ENCODE data around the gene CD151.

Gene CD151

DNA sequence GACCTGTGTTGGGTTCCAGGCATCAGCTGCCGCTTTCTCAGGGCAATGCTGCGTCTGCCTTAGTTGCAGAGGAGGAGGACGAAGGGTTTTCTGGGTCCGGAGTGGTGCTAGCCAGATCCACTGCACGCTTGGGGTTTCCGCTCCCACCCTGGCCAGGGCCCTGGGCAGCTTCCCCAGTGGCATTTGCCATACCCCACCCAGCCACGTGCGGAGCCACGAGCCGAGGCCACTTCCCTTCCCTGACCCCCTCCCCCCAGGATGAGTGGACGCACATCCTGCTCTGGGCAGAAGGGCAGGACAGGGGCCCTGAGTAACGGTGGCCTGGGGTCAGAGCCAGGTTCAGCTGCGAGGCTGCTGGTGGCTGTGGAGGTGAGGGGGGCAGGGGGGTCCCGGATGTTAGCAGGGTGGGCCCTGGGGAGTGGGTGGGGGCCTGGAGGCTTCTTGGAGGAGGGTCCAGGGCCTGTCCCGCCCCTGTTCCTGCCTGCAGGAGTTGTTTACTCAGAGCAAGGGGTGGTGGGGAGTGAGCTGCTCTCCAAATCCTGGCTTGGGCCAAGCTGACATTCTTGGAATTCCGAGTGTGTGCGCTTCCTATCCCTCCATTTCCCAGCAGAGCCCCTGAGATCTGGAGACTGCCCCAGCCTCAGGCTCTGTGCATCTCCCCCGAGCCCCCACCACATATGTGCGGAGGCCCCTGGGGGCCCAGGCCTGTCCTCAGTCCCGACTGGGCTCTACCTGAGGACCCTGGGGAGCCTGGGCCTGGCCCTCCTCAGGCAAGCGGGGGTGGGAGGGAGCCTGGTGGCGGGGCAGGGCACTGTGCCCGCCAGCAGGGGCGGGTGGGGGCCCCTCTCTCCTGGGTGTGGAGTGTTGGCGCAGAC is 11.3 kb downstream of the CD151 start:
- DNase-seq, result no peak

DNA sequence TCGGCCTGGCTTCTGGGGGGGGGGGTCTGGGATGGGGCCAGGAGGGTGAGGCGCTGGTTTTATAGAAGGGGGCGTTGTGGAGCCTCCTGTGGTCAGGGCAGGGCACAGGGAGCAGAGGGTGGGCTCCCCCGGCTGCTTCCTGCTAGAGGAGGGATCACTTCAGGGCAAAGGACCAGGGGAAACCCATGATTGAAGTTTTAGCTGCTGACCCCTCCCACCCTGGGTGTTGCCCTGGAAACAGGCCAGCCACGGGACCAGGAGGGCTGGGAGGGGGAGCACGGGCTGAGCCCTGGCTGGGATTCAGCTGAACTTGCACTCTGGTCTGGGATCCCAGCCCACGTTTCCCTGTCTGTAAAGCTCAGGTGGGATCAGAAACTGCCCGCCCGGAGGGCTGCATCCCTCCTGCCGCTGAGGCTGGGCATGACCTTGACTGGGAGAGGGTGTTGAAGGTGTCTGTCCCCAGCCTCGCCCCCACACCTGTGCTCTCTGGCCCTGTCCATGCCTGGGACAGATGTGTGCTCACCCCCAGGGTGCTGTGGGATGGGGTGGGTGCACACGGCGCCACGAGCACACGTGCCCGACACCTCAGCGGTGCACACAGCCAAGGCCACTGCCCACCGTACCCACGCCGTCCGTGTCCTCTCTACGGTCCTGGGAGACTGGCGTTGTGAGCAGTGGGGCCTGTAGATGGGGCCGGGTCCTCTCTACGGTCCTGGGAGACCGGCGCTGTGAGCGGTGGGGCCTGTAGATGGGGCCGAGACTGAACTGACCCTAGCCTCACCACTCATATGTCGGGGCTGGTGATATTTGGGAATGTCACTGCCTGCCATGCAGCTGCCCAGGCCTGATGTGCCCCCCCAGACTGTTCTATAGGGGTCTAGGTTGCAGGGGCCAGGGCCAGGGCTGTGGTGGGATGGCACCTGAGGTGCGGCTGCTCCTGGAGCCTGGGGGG is 12.2 kb downstream of the CD151 start:
- DNase-seq, result no peak

DNA sequence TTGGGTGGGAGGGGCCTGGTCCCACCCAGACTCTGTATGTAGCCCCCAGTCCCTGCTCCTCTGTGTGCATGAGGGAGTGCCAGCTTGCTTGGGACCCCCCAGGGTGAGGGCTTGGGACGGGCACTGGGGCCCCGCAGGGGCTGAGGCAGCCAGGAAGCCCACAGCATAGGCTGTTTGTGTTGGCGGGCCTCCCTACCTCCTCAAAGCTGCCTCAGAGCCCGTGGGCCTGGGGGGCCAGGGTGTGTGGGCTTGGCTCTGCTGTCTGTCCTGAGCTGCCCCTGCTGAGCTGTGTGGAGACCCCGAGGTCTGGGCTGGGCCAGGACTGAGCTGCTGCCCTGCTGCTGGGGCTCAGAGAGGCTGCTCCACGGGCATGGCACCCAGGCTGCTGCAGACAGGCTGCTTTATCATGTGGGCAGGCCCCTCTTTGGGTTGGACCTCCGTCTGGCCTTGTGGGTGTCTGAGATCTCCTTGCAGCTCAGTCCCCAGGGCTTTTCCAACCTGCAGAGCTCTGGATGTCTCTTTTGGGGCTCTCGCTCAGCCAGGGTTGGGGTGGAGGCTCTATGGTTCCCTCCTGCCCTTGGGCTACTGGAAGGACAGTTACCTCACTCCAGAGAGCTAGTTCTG is 13.2 kb downstream of the CD151 start:
- DNase-seq, result no peak

DNA sequence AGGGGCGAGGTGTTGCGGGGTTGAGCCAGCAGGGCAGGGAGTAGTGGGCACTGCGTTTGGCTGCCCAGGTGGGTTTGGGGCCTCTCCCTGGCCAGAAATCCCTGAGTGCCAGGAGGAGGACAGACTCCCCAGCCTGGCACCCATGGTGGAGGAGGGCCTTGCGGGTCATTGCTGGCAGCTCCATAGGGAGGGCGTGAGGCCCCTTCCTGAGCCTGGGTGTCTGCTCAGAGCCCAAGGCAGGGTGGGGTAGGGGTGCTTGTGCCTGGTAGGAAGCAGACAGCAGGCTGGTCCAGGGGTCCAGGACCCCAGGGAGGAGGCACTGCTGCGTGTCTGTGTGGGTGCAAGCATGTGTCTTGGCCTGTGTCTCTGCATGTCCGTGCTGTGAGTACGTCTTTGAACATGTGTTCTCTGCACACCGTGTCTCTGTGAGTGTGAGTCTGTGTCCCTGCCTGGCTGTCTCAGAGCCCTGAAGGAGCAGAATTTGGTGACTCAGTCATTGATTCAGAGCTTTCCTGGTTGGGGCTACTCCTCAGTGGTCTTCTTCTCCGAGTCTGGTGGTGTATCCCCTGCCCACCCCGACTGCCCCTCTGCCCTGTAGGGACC is 13.8 kb downstream of the CD151 start:
- no peak for DNase-seq

DNA sequence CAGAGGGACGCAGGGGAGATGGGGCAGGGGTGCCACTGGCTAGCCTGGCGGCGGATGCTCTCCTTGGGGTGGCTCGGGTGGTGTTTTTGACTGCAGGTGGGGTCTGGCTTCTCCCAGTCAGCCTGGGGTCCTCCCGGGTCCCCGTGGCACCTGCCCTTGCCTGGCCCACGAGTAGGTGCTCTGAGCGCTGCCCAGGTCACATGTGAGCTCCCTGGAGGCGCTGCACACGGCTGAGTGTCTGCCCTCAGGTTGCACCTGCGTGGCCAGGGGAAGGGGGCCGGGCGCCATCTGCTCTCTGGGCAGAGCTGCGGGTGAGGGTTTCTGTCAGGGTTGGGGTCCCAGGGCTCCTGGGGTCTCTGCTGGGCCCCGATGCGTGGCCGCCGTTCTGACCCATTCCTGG is 15.1 kb downstream of the CD151 start:
- DNase-seq, result no peak

DNA sequence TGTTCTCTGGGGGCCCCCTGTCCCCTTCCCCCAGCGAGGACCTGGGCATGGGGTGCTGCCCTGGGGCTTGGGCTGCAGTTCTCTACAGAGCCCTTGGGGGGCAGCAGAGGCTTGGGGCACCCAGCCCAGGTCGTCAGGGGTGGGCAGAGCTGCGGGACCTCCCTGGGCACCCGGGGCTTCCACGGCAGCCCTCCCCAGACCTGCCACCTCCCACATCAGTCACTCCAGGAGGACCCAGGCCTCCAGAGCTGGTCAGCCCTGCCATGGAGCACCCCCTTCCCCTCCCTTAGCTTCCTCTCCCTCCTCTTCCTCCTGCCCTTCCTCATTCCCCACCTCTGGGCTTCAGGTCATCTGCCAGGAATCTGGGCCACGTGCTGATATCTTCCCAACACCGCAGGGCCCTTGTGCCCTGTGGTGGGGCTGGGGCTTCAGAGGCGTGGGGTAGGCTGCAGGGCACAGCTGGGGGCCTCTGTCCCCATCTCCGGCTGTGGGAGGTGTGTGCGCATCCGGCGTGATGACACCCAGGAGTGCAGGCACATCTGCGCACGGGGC is 15.7 kb downstream of the CD151 start:
- peak; percentile 73 for DNase-seq

DNA sequence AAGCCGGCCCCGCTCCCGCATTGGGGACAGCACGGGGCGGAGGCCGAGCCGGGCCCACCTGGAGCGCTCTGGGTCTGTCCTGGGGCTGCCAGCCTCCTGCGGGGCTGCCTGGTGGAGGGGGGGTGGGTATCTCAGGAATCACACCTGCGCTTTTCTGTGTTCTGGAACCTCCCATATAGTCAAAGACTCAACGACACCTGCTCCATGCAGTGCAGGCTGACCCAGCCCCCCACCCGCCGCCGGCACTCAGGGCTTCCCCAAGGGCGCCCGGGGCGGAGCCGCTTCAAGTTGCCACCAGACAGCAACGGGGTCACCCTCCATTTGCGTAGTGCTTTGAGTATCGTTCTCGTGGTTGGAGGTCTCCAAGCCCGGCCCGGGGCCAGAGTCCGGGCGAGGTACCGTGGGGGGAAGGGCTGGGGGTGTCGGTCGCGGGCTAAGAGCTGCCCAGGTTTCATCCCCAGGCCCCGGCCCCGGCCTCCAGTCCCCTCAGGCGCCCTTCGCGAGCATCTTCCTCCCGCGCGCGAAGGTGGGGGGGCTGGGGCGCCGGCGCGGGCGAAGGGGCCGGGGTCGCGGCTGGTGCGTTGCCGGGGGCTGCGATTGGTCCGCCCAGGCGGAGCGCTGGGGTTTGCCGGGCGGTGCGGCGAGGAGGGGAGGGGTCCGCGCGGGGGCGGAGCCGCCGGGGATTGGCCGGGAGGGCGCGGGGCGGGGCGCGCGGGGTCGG is 16.5 kb downstream of the CD151 start:
- peak; percentile 49 for DNase-seq

DNA sequence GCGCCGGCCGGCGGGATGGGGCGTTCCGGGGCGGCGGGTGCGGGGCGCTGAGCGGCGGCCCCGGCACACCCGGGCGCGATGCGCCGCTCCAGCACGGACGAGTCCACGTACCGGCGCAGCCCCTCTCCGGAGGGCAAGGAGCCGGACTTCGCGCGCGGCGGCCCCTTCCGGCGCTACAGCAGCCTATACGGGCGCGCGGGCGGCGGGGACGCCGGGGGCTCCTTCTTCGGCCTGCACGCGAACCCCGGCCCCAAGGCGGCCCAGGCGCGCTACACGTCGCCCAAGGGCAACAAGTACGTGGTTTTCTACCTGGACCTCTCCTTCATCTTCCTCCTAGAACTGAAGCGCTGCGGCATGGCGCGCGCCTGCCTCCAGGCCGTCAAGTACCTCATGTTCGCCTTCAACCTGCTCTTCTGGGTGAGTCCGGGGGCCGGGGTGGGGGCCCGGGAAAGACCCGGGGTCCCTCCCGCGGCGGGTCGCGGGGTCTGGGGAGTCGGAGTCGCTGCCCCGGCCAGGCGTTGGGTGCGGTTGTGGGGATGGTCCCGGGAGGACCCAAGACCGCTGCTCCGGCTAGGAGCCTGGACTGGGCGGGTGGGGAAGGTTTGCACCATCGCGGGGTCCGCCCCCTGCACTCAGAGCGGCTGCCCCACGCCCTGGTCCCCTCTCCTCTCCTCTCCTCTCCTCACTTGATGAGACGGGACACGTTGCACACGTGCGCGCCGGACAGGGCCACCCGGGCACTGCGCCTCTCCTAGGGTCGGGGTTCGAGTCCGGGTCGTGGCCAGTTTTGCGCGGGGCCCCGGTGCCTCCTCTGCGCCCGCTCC is 17.4 kb downstream of the CD151 start:
- DNase-seq, result no peak

DNA sequence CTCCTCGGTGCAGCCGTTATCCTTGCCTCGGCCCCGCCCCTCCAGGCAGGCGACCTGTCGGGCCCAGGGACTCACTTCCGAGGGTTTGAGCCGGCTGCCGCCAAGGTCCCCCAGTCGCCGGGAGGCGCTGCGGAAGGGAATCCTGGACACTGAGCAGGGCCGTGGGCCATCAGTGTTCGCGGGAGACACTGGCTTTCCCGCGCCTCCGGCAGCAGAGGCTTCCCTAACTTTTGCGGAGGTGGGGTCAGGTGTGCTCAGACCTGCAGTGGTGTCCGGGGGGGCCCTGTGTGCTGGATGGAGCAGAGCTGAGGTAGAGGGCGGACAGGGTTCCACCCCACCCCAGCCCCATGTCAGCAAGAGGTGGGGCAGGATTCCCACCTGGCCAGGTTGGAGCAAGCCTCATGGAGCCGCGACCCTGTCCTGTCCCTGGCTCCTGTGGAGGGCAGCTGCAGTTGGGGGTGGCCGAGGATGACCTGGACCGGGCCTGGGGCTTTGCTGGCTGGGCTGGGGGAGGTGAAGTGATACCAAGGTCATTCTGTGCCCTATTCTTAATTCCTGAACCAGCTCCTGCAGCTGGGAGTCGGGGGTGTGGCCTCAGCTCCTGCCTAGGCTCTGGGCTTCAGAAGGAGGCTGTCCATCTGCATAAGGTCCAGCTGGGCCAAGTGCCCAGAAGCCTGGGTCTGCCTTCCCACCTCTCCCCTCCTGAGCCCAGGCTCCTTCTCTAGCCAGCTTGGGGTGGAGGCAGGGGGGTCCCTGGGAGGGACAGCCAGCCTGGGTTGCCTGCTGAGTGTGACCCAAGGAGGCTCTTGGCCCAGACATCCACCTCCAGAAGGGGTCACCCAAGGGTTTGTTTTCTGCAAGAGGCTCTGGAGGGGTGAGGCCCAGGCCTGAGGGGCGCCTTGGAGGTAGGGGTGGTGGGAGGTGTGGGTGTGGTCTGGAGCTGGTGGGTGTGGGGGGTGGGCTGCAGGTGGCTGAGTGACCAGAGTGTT is 18.3 kb downstream of the CD151 start:
- no peak for DNase-seq

DNA sequence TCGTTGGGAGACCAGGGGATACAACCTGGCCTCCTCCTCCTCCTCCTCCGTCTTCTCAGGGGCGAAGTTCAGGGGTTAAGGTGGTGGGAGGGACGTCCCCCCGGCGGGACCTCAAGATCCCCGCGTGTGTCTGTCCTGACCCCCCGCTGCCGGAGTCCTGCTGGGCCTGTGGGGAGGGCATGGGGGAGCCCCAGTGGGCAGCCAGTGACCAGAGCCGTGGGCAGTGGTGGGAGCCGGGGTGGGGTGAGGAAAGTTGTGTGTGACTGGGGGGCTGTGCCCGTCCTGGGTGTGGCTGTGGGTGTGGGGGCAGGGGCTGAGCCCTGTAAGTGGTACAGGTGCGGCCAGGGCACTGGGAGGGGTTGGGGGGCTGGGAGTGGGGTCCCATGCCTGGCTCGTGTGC is 20.0 kb downstream of the CD151 start:
- no peak for DNase-seq

DNA sequence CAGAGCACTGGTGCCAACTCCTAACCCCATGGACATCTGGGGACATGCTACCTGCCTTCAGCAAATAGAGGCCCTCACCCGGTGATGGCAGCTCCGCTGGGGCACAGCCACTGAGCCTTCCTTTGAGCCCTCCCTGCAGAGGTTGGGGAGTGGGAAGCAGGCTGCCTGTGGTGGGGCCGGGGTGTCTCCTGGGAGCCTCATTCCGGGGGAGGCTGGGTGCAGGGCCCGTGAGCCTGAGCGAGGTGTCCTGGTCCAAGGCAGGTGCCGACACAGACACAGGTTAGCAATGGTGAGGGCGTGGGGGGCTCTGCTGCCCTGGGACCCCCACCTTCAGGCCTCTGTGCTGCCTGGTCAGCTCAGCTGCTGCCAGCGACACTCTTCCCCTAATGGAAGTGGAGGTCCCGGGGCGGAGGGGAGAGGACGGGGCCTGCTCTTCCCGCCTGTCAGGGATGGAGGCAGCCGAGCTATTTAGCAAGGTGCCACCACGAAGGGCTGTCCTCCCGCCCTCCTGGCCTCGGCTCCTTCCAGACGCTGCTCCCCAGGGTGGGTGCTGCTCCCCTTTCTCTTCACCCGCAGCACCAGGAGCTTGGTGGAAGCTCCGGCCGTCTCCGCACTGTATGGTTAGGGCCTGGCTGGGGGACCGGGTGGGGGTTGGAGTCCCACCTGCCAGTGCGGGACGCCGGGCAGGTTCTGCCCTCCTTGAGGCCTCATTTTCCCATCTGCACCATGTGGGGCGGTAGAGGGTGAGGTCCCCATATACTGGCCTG is 21.1 kb downstream of the CD151 start:
- no peak for DNase-seq

DNA sequence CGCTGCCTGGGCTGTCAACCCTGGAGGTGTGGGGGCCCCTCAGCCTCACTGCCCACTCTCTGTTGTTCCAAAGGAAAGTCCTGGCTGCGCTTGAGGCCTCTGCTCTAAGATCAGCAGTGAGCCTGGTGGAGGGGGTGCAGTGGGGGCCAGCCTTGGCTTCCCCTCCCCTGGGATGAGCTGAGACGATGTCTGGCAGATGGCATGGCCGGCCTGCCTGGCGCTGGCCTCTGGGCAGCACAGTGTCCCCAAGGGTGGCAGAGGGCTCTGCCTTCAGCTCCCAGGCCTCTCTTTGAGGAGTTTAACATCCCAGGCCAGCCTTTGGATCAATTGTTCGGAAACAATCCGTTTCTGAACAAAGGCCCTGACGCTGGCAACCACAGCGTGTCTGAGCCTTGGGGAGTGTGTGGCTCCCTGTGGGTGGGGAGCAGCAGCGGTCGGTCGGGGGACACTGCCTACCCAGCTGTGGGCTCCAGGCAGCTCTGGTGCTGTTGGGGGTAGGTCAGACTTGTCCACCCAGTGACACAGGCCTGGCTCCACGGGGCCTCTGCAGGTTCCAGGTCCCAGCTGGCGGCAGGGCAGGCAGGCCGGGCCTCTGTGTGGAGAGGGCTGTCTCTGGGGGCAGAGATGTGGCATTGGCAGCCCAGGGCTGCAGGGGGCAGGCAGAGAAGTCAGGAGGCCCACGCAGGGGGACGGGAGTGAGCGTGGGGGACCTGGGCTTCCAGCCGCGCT is 22.0 kb downstream of the CD151 start:
- no peak for DNase-seq

DNA sequence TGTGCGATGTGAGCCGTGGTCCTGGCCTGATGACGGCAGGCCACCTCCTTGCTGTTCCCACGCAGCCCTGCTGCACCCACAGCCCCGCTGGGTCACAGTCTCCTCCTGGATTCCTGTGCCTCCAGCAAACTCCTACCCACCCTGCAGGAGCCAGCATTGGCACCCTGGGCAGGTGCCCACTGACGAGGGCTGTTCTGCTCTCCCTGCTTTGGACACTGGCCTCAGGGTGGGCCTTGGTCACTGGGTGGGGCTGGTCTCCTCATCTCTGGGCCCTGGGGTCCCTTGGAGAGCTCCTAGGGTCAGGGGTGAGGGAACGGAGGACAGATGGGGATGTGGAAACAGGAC is 22.6 kb downstream of the CD151 start:
- no peak for DNase-seq

DNA sequence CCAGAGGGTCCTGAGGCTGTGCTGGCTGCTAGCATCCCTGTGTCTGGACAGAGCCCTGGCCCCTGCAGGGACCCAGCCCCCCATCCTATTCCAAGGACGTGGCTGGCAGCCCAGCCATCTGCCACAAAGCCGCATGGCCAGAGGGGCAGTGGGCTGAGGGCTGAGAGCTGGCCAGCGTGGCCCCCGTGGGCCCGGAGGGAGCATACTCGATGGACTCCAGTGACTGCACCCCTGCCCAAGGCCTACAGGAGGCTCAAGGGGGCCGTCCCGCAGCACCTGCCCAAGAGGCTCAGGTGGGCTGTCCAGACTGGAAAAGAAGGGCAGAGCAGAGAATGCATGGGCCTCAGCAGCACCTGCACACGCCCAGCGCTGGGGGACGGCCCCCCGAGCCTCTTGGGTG is 23.0 kb downstream of the CD151 start:
- DNase-seq, result no peak

DNA sequence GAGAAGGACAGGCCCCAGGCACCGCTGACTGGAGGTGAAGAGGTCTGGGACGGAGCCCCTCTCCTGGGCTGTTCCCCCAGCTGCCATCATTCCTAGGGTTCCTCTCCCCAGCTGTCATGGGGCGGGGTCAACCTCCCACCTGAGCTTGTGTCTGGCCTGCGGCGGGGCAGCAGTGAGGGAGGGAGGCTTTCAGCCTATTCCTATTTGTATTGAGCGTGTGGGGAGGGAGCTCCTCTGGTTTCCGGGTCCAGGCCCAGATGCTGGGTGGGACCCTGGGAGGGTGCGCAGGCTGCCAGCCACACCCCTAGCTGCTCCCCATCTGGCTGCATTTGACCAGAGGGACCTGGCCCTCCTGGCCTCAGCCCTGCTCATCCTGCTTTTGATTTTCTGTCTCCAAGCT is 23.6 kb downstream of the CD151 start:
- DNase-seq, result no peak

DNA sequence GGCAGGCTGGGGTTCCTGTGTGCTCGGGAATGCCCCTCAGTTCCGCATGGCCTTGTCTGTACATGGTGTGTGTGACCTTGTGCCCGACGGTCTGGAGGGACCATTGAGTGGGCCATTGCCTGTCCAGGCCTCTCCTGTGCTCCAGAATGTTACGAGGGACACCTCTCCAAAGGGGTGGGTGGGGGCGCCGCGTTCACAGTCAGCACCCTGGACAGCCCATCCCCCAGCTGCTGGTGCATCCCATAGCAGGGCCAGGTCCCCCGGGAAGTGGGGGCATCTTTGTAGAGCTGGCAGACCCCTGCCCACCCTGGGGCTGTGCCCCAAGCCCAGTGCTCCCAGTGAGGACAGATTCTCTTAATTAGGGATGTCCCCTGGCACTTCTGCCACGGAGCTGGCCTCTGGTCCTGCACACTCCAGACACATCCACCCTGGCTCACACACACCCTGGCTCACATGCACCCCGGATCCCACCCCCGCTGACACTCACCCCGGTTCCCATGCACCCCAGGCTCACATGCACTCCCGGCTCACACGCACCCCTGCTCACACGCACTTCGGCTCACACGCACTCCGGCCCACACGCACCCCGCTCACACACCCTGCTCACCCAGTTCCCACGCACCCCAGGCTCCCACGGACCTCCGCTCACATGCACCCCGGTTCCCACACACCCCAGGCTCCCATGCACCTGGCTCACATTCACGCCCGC is 25.5 kb downstream of the CD151 start:
- no peak for DNase-seq

DNA sequence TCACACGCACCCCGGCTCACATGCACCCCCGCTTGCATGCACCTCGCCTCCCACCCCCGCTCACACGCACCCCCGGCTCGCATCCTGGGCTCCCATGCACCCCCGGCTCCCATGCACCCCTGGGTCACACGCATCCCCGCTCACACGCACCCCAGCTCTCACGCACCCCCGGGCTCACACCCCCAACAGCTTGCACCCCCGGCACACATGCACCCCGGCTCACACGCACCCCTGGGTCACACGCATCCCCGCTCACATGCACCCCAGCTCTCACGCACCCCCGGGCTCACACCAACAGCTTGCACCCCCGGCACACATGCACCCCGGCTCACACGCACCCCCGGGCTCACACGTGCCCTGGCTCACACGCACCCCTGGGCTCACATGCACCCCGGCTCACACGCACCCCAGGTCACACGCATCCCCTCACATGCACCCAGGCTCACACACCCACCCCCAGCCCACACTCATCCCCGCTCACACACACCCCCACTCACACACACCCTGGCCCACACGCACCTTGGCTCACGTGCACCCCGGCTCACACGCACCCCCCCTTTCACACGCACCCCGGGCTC is 26.1 kb downstream of the CD151 start:
- no peak for DNase-seq

Data from activated naive CD4-positive, alpha-beta T cell treated with Interleukin-2 at 50 U/mL for 16 hours (primary cell).